Liver (tissue), 3 donors: ENCODE measurements around the gene FBF1.

Experiments used
- FOXA1 ChIP-seq: IDR thresholded peaks from 2 replicates; pipeline ENCODE4 v1.6.1; 2016; ENCODE audit warnings: antibody characterized with exemption
- FOXA2 ChIP-seq: IDR thresholded peaks from 2 replicates; pipeline ENCODE4 v1.6.1; 2016; ENCODE audit warnings: antibody characterized with exemption
- JUND ChIP-seq, 2 donors: IDR thresholded peaks; 2 replicates each; pipeline ENCODE4 v1.6.1; 2016; ENCODE audit warnings: antibody characterized with exemption in 2 of 2
- MAX ChIP-seq: IDR thresholded peaks from 2 replicates; pipeline ENCODE4 v1.6.1; 2016; ENCODE audit warnings: antibody characterized with exemption
- NR2F2 ChIP-seq: IDR thresholded peaks from 2 replicates; pipeline ENCODE4 v1.6.1; 2016; ENCODE audit warnings: antibody characterized with exemption
- RAD21 ChIP-seq, 2 donors: IDR thresholded peaks; 2 replicates each; pipeline ENCODE4 v1.6.1; 2016; ENCODE audit warnings: antibody characterized with exemption in 2 of 2, mild to moderate bottlenecking in 2 of 2
- SP1 ChIP-seq: IDR thresholded peaks from 2 replicates; pipeline ENCODE4 v1.6.1; 2018; ENCODE audit warnings: antibody characterized with exemption, mild to moderate bottlenecking
- TAF1 ChIP-seq: conservative IDR thresholded peaks from 2 replicates; pipeline ENCODE4 v1.6.1; 2016; ENCODE audit warnings: antibody characterized with exemption, mild to moderate bottlenecking
- YY1 ChIP-seq: IDR thresholded peaks from 2 replicates; pipeline ENCODE4 v1.6.1; 2016; ENCODE audit warnings: antibody characterized with exemption, mild to moderate bottlenecking
- TF ChIP-seq, protein P1 (sequence below): fragments of 150-350 bp; IDR thresholded peaks from 2 replicates; pipeline ENCODE4 v1.5.1; 2017; ENCODE audit warnings: improper control_type of control experiment, low read depth, low read length; ENCODE audit not compliant: missing input control
- TF ChIP-seq, protein P2 (sequence below): IDR thresholded peaks from 2 replicates; pipeline ENCODE4 v1.6.1; 2016; ENCODE audit warnings: antibody characterized with exemption
- TF ChIP-seq, protein P3 (sequence below): IDR thresholded peaks from 2 replicates; pipeline ENCODE4 v1.6.1; 2016; ENCODE audit warnings: antibody characterized with exemption, mild to moderate bottlenecking
- donor health status: healthy.
- donor health status: healthy.

DNA sequence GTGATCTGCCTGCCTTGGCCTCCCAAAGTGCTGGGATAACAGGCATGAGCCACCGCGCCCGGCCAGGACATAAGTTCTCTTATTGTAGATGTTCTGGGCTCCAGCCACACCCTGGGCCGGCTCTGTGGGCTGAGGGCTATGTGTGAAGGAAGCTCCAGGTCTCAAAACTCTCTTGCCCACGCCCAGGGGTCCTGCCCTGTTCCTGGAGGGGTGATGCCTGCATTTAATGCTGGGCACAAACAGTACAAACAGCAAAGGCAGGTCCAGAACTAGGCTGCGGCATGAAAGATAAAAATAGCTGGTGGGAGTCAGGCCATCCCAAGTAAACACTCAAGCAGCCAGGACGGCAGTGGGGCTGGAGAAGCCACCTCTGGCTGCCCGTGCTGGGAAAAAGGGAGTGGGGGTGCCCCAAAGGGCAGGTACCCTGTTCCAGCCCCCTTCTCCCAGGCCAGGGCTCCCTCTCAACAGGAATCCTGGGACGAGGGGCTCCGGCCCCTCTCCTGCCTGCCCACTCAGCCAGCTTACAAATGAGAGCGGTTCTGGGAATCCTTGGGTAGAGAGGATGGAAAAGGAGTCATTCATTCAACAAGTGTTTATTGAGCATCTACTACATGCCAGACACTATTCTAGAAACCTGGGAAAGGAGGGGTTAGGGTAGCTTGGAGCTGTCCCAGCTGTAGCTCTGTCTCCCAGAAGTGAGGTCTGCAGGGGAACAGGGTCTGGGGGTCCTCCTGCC lies 67.1 kb downstream of the FBF1 start:
- TF ChIP-seq YY1 (no peak), NR2F2 (no peak), RAD21 (IDR thresholded peaks at IDR 0.05) (no peak), MAX (no peak), FOXA1 (no peak), SP1 (no peak), JUND (IDR thresholded peaks at IDR 0.05) (no peak), TAF1 (no peak), FOXA2 (no peak)
- TF ChIP-seq, protein P1, sequence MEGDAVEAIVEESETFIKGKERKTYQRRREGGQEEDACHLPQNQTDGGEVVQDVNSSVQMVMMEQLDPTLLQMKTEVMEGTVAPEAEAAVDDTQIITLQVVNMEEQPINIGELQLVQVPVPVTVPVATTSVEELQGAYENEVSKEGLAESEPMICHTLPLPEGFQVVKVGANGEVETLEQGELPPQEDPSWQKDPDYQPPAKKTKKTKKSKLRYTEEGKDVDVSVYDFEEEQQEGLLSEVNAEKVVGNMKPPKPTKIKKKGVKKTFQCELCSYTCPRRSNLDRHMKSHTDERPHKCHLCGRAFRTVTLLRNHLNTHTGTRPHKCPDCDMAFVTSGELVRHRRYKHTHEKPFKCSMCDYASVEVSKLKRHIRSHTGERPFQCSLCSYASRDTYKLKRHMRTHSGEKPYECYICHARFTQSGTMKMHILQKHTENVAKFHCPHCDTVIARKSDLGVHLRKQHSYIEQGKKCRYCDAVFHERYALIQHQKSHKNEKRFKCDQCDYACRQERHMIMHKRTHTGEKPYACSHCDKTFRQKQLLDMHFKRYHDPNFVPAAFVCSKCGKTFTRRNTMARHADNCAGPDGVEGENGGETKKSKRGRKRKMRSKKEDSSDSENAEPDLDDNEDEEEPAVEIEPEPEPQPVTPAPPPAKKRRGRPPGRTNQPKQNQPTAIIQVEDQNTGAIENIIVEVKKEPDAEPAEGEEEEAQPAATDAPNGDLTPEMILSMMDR: no peak
- TF ChIP-seq, protein P2, sequence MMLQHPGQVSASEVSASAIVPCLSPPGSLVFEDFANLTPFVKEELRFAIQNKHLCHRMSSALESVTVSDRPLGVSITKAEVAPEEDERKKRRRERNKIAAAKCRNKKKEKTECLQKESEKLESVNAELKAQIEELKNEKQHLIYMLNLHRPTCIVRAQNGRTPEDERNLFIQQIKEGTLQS: no peak
- TF ChIP-seq, protein P3, sequence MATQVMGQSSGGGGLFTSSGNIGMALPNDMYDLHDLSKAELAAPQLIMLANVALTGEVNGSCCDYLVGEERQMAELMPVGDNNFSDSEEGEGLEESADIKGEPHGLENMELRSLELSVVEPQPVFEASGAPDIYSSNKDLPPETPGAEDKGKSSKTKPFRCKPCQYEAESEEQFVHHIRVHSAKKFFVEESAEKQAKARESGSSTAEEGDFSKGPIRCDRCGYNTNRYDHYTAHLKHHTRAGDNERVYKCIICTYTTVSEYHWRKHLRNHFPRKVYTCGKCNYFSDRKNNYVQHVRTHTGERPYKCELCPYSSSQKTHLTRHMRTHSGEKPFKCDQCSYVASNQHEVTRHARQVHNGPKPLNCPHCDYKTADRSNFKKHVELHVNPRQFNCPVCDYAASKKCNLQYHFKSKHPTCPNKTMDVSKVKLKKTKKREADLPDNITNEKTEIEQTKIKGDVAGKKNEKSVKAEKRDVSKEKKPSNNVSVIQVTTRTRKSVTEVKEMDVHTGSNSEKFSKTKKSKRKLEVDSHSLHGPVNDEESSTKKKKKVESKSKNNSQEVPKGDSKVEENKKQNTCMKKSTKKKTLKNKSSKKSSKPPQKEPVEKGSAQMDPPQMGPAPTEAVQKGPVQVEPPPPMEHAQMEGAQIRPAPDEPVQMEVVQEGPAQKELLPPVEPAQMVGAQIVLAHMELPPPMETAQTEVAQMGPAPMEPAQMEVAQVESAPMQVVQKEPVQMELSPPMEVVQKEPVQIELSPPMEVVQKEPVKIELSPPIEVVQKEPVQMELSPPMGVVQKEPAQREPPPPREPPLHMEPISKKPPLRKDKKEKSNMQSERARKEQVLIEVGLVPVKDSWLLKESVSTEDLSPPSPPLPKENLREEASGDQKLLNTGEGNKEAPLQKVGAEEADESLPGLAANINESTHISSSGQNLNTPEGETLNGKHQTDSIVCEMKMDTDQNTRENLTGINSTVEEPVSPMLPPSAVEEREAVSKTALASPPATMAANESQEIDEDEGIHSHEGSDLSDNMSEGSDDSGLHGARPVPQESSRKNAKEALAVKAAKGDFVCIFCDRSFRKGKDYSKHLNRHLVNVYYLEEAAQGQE: no peak
